ENCODE measurements around the gene NES. TPM values are rescaled to one million over a fixed set of nuclear protein-coding genes. Genes with fewer than 3 reads are reported as not detected.

The NES gene
- total and polyA plus RNA-seq, 12 donors: 46.8 to 389 (median 177) TPM

DNA sequence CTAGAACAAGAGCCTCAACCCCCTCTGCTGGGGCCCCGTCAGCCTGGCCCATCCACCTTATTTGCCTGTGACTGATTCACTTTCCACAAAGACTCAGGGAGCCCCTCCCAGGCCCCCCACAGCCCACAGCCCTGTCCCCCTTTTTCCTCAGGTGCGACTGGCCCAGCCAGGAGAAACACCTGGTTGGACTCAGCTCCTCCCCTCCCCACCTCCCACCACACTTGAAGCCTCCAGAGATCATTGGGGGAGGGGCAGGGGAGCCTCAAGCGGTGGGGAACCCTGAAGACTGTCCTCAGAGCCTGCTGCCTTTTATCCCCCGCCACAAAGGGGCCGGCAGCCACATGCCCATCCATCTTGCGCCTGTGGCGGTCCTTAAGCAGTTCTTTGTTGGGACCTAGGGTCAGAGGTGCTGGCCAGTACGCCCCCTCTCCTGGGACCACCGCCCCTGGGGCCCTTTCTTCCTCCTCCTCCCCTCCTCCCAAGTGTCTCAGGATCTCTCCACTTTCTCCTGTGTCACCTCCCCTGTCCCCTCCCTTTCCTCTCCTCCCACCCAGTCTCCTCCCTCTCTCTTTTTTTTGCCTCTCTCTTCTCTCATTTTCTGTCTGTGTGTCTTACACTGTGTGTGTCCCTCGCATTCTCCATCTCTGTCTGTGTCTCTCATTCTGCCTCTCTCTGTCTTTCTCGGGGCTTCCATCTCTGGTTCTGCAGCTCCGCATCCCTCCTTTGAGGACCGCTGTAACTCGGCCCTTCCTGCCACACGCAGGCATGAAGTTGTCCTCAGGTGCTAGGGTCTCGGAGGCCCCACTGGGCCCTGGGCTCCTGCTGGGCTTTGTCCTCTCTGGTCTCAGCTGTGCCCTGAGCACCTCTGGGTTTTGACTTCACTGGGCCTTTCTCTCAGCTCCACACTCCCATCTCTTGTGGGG, 16.0 kb upstream of the NES start:
- intact Hi-C loops (cut with DNase I): loop anchor here in 8 of 10 donors (10.0 kb wide), 5 partner anchors 58 to 232 kb away; partner anchors contain the start of genes NTRK1 (in 3 of the 8), INSRR (in 1 of the 8) and LRRC71 (in 1 of the 8)
- Histone ChIP-seq H3K4me1 (peaks cover 0 to 26% (median 17%) of the 10 kb centered on the region in 9 donors), H3K36me3 (no peaks in the 10 kb centered on the region), H3K9me3 (no peaks in the 10 kb centered on the region), H3K27me3 (peaks cover 0 to 62% (median 40%) of the 10 kb centered on the region in 7 donors), H3K27ac (no peak overlapping the region), H3K4me3 (no peak overlapping the region)
- TF ChIP-seq, protein P1, sequence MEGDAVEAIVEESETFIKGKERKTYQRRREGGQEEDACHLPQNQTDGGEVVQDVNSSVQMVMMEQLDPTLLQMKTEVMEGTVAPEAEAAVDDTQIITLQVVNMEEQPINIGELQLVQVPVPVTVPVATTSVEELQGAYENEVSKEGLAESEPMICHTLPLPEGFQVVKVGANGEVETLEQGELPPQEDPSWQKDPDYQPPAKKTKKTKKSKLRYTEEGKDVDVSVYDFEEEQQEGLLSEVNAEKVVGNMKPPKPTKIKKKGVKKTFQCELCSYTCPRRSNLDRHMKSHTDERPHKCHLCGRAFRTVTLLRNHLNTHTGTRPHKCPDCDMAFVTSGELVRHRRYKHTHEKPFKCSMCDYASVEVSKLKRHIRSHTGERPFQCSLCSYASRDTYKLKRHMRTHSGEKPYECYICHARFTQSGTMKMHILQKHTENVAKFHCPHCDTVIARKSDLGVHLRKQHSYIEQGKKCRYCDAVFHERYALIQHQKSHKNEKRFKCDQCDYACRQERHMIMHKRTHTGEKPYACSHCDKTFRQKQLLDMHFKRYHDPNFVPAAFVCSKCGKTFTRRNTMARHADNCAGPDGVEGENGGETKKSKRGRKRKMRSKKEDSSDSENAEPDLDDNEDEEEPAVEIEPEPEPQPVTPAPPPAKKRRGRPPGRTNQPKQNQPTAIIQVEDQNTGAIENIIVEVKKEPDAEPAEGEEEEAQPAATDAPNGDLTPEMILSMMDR (IDR thresholded peaks at IDR 0.05): no peak
- 56 to 57% methylated on average over 16 of the region's 16 CpGs for WGBS, 2 donors
- ATAC-seq (peak in 1 of 8 donors; percentile 11), DNase-seq (no peak)

DNA sequence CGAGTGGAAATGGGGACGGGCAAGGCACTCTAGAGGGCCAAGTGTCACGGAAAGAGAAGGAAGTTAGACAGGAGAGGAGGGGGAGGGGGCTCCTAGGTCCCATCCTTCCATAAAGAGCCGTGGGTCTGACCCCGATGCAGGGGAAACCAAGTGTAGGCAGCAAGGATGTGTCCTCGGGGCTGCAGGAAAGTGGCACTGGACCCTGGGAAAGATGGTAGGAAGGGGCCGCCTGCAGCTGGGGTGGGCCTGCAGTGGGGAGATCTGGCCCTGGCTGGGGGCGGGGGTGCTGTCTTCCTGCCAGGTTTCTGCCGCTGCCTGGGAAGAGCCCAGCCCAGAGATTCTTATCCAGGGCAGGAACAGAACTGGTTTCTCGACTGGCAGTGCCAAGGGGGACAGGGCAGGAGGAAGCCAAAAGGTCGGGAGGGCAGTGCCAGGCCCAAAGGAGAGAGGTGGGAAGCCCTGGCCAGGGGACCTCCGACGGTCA, 15.3 kb upstream of the NES start:
- H3K36me3 ChIP-seq: no peaks in the 10 kb centered on the region
- no peaks in the 10 kb centered on the region for H3K9me3 ChIP-seq
- peaks cover 0 to 68% (median 46%) of the 10 kb centered on the region in 7 donors for H3K27me3 ChIP-seq
- no peak overlapping the region for H3K27ac ChIP-seq
- DNase-seq (no peak), ATAC-seq (no peak)
- 22 to 33% methylated on average over 13 of the region's 13 CpGs for WGBS, 2 donors
- no peak overlapping the region for H3K4me3 ChIP-seq
- H3K4me1 ChIP-seq: peaks cover 0 to 26% (median 17%) of the 10 kb centered on the region in 9 donors
- intact Hi-C loops (cut with DNase I): loop anchor here in 8 of 10 donors (10.0 kb wide), 5 partner anchors 58 to 232 kb away; partner anchors contain the start of genes NTRK1 (in 3 of the 8), INSRR (in 1 of the 8) and LRRC71 (in 1 of the 8)
- TF ChIP-seq, protein P1 (IDR thresholded peaks at IDR 0.05): no peak

DNA sequence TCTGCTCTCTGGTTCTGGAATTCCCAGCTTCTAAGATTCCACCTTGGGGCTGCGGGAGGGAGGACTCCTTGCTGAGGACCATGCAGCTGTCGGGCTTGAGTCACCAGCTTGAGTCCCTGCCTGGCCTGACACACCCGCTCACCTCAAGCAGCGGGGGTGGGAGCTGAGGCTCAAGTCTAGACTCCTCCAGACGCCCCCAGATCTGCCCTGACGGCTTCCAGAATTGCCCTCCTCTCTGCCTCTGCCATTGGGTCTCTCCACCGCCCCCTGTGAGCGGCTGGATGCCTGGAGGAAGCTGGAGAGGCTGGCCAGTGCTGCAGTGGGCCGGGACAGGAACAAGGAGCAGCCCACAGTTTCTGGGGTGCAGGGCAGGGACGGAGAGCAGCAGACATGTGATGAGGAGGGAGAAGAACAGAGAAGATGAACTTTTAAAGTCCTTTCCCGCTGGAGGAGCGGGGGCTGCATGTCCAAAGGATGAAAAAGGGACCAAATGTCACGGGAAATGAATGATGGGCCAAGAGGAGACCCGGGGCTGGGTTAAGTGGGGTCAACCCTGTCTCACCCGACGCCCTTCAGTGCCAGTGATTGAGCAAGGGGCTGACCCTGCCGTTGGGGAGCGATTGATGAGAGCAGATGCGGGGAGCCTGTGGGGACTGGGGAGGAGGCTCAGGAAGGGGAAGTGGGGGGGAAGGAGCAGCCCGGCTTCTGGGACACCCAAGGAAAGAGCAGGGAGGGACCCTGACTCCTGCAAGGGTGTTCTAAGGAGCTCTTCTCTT, 14.6 kb upstream of the NES start:
- ATAC-seq: no peak
- no peak for DNase-seq
- intact Hi-C loops (cut with DNase I): loop anchor here in 8 of 10 donors (2.0 to 10.0 kb wide), 6 partner anchors 29 to 233 kb away; partner anchors contain the start of genes NTRK1 (in 3 of the 8), INSRR (in 1 of the 8) and LRRC71 (in 1 of the 8)
- WGBS, 2 donors: 46 to 56% methylated on average over 20 of the region's 20 CpGs
- Histone ChIP-seq H3K36me3 (no peaks in the 10 kb centered on the region), H3K4me1 (peaks cover 0 to 26% (median 17%) of the 10 kb centered on the region in 9 donors), H3K9me3 (no peaks in the 10 kb centered on the region), H3K4me3 (no peak overlapping the region), H3K27me3 (peaks cover 0 to 74% (median 42%) of the 10 kb centered on the region in 7 donors), H3K27ac (no peak overlapping the region)
- TF ChIP-seq, protein P1 (IDR thresholded peaks at IDR 0.05): no peak

All from heart right ventricle (tissue), 16 donors.